ENCODE results near the gene NR1D2. TPM values are rescaled to one million over a fixed set of nuclear protein-coding genes. Genes with fewer than 3 reads are reported as not detected.
A peak's percentile ranks its signal among the peaks of the same experiment; 100 is the strongest.
"Not testable (repeated sequence)": the region's sequence is repeated elsewhere in the genome, so short reads cannot be mapped to it uniquely, and the experiment has no call there.

NR1D2 gene
- total RNA-seq, 6 donors from 2014 or later: 19.6 to 52.4 (median 38.9) TPM

DNA sequence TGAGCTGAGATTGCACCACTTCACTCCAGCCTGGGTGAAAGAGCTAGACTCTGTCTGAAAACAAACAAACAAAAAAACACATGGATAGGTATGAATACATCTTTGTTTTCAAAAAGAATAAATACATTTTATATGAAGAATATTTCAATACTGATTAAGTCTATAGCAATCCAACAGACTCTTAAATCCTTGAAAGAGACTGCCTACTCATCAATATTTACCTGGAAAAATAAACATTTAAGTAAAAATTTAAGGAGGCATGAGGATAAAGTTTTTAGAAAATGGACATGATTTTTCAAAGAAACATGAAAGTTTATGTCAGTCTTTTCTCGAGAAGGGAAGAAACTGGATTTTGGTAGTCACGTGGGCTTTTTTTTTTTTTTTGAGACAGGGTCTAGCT is 33.7 kb upstream of the NR1D2 start:
- no peak for TF ChIP-seq POLR2AphosphoS5 (IDR thresholded peaks at IDR 0.05)
- TF ChIP-seq EP300 (IDR thresholded peaks at IDR 0.05): no peak
- TF ChIP-seq POLR2A (IDR thresholded peaks at IDR 0.05): no peak
- TF ChIP-seq, protein P1, sequence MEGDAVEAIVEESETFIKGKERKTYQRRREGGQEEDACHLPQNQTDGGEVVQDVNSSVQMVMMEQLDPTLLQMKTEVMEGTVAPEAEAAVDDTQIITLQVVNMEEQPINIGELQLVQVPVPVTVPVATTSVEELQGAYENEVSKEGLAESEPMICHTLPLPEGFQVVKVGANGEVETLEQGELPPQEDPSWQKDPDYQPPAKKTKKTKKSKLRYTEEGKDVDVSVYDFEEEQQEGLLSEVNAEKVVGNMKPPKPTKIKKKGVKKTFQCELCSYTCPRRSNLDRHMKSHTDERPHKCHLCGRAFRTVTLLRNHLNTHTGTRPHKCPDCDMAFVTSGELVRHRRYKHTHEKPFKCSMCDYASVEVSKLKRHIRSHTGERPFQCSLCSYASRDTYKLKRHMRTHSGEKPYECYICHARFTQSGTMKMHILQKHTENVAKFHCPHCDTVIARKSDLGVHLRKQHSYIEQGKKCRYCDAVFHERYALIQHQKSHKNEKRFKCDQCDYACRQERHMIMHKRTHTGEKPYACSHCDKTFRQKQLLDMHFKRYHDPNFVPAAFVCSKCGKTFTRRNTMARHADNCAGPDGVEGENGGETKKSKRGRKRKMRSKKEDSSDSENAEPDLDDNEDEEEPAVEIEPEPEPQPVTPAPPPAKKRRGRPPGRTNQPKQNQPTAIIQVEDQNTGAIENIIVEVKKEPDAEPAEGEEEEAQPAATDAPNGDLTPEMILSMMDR (IDR thresholded peaks at IDR 0.05): no peak
- no peak for ATAC-seq (ENCODE audit: low FRiP score in 2 of 2)
- DNase-seq: no peak
- no peak overlapping the region for H3K4me3 ChIP-seq
- WGBS, 2 donors: 94 to 96% methylated on average over 2 of the region's 2 CpGs
- H3K27ac ChIP-seq: no peak overlapping the region
- H3K9me3 ChIP-seq: no peaks in the 10 kb centered on the region
- H3K36me3 ChIP-seq: peaks cover 0 to 20% (median 6%) of the 10 kb centered on the region in 4 donors
- no peaks in the 10 kb centered on the region for H3K27me3 ChIP-seq
- H3K4me1 ChIP-seq: peaks cover 0 to 20% (median 12%) of the 10 kb centered on the region in 4 donors

DNA sequence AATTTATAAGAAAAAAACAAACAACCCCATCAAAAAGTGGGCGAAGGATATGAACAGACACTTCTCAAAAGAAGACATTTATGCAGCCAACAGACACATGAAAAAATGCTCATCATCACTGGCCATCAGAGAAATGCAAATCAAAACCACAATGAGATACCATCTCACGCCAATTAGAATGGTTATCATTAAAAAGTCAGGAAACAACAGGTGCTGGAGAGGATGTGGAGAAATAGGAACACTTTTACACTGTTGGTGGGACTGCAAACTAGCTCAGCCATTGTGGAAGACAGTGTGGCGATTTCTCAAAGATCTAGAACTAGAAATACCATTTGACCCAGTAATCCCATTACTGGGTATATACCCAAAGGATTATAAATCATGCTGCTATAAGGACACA is 32.8 kb upstream of the NR1D2 start:
- not testable (repeated sequence) for H3K9me3 ChIP-seq; H3K27me3 ChIP-seq; ATAC-seq (ENCODE audit: low FRiP score in 2 of 2); H3K4me3 ChIP-seq; DNase-seq; H3K27ac ChIP-seq
- Histone ChIP-seq H3K36me3 (peaks cover 0 to 15% (median 6%) of the 10 kb centered on the region in 4 donors), H3K4me1 (peaks cover 0 to 21% (median 12%) of the 10 kb centered on the region in 4 donors)
- 93 to 94% methylated on average over 3 of the region's 3 CpGs for WGBS, 2 donors

DNA sequence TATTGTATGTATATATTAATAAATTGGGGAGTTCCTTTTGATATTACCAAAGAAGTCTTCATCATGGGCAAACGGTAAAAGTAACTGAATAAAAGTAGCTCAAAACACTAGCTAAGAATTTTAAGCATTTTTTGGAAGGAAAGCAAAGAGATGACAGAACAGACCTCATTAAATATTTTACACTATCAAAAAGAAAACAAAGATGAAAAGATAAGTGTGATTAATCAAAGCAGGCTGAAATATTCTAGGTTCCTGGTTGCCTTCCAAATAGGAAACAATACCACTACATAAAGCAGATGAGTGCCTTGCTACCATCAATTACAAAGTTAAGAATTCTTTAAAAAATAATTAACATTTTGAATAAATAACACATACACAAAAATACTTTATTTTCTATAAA is 31.9 kb upstream of the NR1D2 start:
- DNase-seq (no peak), ATAC-seq (ENCODE audit: low FRiP score in 2 of 2) (no peak)
- Histone ChIP-seq H3K27ac (no peak overlapping the region), H3K4me3 (no peak overlapping the region), H3K4me1 (peaks cover 2 to 26% (median 15%) of the 10 kb centered on the region in 4 donors), H3K27me3 (no peaks in the 10 kb centered on the region), H3K9me3 (no peaks in the 10 kb centered on the region), H3K36me3 (peaks cover 0 to 15% (median 7%) of the 10 kb centered on the region in 4 donors)
- TF ChIP-seq EP300 (IDR thresholded peaks at IDR 0.05) (no peak), POLR2A (IDR thresholded peaks at IDR 0.05) (no peak), POLR2AphosphoS5 (IDR thresholded peaks at IDR 0.05) (no peak)
- TF ChIP-seq, protein P1 (IDR thresholded peaks at IDR 0.05): no peak
- 61 to 74% methylated on average over 1 of the region's 1 CpG for WGBS, 2 donors

DNA sequence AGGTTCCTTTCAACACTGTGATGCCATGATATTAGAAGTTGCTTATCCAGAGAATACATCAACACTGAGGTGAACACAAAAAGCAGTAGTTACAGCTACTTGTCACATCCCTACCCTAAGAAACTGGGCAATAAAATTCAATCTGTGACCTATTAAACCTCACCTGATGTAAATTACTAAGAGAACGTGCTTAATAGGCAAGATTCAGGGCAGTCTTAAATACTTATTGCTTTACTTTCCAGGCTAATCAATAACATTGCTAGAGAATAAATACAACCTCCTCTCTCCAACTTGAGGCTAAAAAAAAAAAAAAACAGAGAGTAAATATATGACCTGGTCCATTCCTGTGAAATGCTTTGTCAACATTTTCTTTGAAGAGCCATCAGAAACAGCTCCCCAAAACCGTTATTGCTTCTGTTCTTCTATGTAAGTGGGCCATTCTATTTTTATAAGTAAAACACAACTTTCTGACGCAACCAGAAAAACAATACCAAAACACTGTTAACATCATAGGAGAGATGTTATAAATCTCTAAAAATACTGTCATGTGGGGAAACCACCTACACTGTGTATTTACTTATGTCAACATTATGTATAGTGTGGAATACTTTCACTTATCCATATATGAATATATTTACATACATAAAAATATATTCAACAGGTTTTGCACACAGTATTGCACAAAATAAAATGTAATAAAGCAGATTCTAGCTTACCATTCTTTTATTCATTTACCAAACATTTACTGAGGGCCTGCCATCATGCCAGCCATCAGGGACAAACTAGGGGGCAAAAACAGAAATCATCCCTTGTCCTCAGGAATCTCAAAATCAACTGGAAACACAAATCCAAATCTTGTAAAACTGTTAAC is 31.0 kb upstream of the NR1D2 start:
- H3K4me3 ChIP-seq: no peak overlapping the region
- H3K36me3 ChIP-seq: peaks cover 6 to 24% (median 12%) of the 10 kb centered on the region in 4 donors
- no peaks in the 10 kb centered on the region for H3K9me3 ChIP-seq
- TF ChIP-seq POLR2AphosphoS5 (IDR thresholded peaks at IDR 0.05) (no peak), POLR2A (IDR thresholded peaks at IDR 0.05) (no peak), EP300 (IDR thresholded peaks at IDR 0.05) (no peak)
- TF ChIP-seq, protein P1 (IDR thresholded peaks at IDR 0.05): no peak
- H3K27ac ChIP-seq: no peak overlapping the region
- ATAC-seq (ENCODE audit: low FRiP score in 2 of 2) (no peak), DNase-seq (no peak)
- WGBS, 2 donors: 70 to 77% methylated on average over 3 of the region's 3 CpGs
- peaks cover 11 to 36% (median 24%) of the 10 kb centered on the region in 4 donors for H3K4me1 ChIP-seq
- H3K27me3 ChIP-seq: no peaks in the 10 kb centered on the region

DNA sequence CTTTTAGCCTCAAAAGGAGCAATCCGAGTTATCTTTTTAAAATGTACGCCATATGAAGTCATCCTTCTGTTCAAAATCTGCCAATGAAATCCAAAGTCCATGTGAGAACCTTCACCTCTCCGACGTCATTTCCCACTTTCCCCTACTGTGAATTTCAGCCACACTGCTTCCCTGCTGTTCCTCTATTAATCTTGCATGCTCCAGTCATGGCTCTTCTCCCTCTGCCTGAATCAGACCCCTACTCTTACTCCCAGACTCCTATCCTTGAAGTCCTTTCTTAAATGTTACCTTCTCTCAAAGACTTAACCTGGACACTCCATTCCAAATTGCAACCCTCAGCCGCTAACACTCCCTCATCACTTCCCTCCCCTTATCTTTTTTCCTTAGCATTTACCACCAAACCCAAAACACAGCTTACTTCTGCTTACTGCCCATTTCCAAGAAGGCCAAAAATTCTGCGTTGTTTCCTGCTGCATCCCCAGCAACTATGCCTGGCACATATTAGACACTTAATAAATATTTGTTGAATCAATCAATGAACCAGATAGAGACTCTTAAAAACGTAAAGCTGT is 29.5 kb upstream of the NR1D2 start:
- ATAC-seq (ENCODE audit: low FRiP score in 2 of 2): no peak
- peak overlapping the region in 3 of 4 donors; percentile 12 to 96 (median 90) for H3K27ac ChIP-seq

More for the DNA sequence above, 29.5 kb upstream of the NR1D2 start:
- Histone ChIP-seq H3K27me3 (no peaks in the 10 kb centered on the region), H3K9me3 (no peaks in the 10 kb centered on the region), H3K4me3 (peak overlapping the region in 3 of 4 donors; percentile 86 to 96 (median 95)), H3K4me1 (peaks cover 11 to 48% (median 26%) of the 10 kb centered on the region in 4 donors), H3K36me3 (peaks cover 11 to 28% (median 21%) of the 10 kb centered on the region in 4 donors)
- no peak for DNase-seq
- WGBS, 2 donors: 47 to 54% methylated on average over 7 of the region's 7 CpGs
- TF ChIP-seq, protein P1 (IDR thresholded peaks at IDR 0.05): no peak
- TF ChIP-seq EP300 (IDR thresholded peaks at IDR 0.05): no peak
- TF ChIP-seq POLR2AphosphoS5 (IDR thresholded peaks at IDR 0.05): no peak
- TF ChIP-seq POLR2A (IDR thresholded peaks at IDR 0.05): no peak

All from upper lobe of left lung (tissue), 6 donors.